Epithelial cell of esophagus (primary cell): ENCODE results near the gene CAVIN2.

Experiments used
- DNase-seq: peaks from one replicate; pipeline ENCODE4 v3.0.0; 2010; ENCODE audit warnings: low read depth
- H3K4me3 ChIP-seq: 2 replicates; pipeline ENCODE4 v1.5.1; 2011; ENCODE audit warnings: mild to moderate bottlenecking, low read length, control low read depth
- CTCF ChIP-seq: IDR thresholded peaks from 2 replicates; pipeline ENCODE4 v1.5.1; 2011; ENCODE audit warnings: low read depth, mild to moderate bottlenecking, low read length, control low read depth, inconsistent platforms; ENCODE audit not compliant: insufficient read depth; ENCODE audit errors: missing control alignments

Gene CAVIN2

GRCh38 chr2:191877875-191878274 is 31.0 kb upstream of the CAVIN2 start:
- no peak for TF ChIP-seq CTCF
- H3K4me3 ChIP-seq: no peak overlapping the region
- no peak for DNase-seq

- no peak overlapping the region for H3K4me3 ChIP-seq
- DNase-seq: no peak
- TF ChIP-seq CTCF: no peak
These were observed 29.0 kb upstream of the CAVIN2 start for GRCh38 chr2:191875859-191876258.

GRCh38 chr2:191870744-191871143 is 23.9 kb upstream of the CAVIN2 start:
- peak; percentile 45 for TF ChIP-seq CTCF
- no peak overlapping the region for H3K4me3 ChIP-seq
- DNase-seq: no peak

GRCh38 chr2:191869781-191870180 is 22.9 kb upstream of the CAVIN2 start:
- no peak for DNase-seq
- H3K4me3 ChIP-seq: no peak overlapping the region
- TF ChIP-seq CTCF: no peak

- no peak overlapping the region for H3K4me3 ChIP-seq
- peak; percentile 55 for TF ChIP-seq CTCF
- DNase-seq: peak; percentile 68
These were observed 22.3 kb upstream of the CAVIN2 start for GRCh38 chr2:191869178-191869577.

- DNase-seq: no peak
- H3K4me3 ChIP-seq: no peak overlapping the region
- TF ChIP-seq CTCF: no peak
These were observed 20.6 kb upstream of the CAVIN2 start for GRCh38 chr2:191867507-191867847.

GRCh38 chr2:191866675-191867506 is 20.0 kb upstream of the CAVIN2 start:
- no peak overlapping the region for H3K4me3 ChIP-seq
- DNase-seq: peak; percentile 81

More at GRCh38 chr2:191866675-191867506, 20.0 kb upstream of the CAVIN2 start:
- TF ChIP-seq CTCF: no peak
